Left ventricle myocardium inferior (tissue), 1 donor: ENCODE data around the gene DCC. TPM values are rescaled to one million over a fixed set of nuclear protein-coding genes. Genes with fewer than 3 reads are reported as not detected.
A peak's percentile ranks its signal among the peaks of the same experiment; 100 is the strongest.

Experiments
- DNase-seq: peaks from one replicate; pipeline ENCODE4 v3.0.0-alpha.2; 2020
- H3K27ac ChIP-seq: fragments of 200-600 bp; replicated peaks from 2 replicates; pipeline ENCODE4 v1.8.0; 2021
- H3K27me3 ChIP-seq: fragments of 200-600 bp; 2 replicates; pipeline ENCODE4 v1.8.0; 2021; ENCODE audit warnings: low read depth
- H3K36me3 ChIP-seq: fragments of 200-600 bp; 2 replicates; pipeline ENCODE4 v1.8.0; 2021
- H3K4me1 ChIP-seq: fragments of 200-600 bp; 2 replicates; pipeline ENCODE4 v1.8.0; 2021
- H3K4me3 ChIP-seq: fragments of 200-600 bp; 2 replicates; pipeline ENCODE4 v1.8.0; 2021; ENCODE audit warnings: mild to moderate bottlenecking, moderate library complexity
- H3K9me3 ChIP-seq: fragments of 200-600 bp; replicated peaks from 2 replicates; pipeline ENCODE4 v1.8.0; 2021
- intact Hi-C: fragments of 100-400 bp; cut with micrococcal nuclease; formaldehyde crosslinking; loops from one replicate; pipeline ENCODE4 v1.11.0; 2022
- total RNA-seq: library from RNA; stranded (reverse); fragmentation: NEBNext Ultra II Directional; extraction: Animal tissue kit (Norgen Biotek cat#: 25700); gene quantifications from one replicate; pipeline ENCODE4 v1.2.1, GENCODE V29; 2021
- TF ChIP-seq, protein P1 (sequence below): fragments of 200-600 bp; IDR thresholded peaks from 2 replicates; pipeline ENCODE4 v1.8.0; 2021; ENCODE audit warnings: antibody characterized with exemption, mild to moderate bottlenecking, borderline replicate concordance
- donor health status: DM: no; HTN: yes; CAD: no; lungs with severe emphysema.

DCC gene
- total RNA-seq, 1 donor from 2014 or later, result not detected

- intact Hi-C loops, result no loop called here
Observed at GRCh38 chr18:52679354-52679753, 339.4 kb downstream of the DCC start.

GRCh38 chr18:52682260-52682659, 342.3 kb downstream of the DCC start:
- H3K9me3 ChIP-seq, result no peaks in the 10 kb centered on the region
- no peaks in the 10 kb centered on the region for H3K36me3 ChIP-seq
- H3K4me3 ChIP-seq, result no peak overlapping the region
- no peak for DNase-seq
- no peak overlapping the region for H3K27ac ChIP-seq
- intact Hi-C loops, result no loop called here
- TF ChIP-seq, protein P1, sequence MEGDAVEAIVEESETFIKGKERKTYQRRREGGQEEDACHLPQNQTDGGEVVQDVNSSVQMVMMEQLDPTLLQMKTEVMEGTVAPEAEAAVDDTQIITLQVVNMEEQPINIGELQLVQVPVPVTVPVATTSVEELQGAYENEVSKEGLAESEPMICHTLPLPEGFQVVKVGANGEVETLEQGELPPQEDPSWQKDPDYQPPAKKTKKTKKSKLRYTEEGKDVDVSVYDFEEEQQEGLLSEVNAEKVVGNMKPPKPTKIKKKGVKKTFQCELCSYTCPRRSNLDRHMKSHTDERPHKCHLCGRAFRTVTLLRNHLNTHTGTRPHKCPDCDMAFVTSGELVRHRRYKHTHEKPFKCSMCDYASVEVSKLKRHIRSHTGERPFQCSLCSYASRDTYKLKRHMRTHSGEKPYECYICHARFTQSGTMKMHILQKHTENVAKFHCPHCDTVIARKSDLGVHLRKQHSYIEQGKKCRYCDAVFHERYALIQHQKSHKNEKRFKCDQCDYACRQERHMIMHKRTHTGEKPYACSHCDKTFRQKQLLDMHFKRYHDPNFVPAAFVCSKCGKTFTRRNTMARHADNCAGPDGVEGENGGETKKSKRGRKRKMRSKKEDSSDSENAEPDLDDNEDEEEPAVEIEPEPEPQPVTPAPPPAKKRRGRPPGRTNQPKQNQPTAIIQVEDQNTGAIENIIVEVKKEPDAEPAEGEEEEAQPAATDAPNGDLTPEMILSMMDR, result no peak
- H3K4me1 ChIP-seq, result no peaks in the 10 kb centered on the region
- H3K27me3 ChIP-seq, result no peaks in the 10 kb centered on the region

More at GRCh38 chr18:52679354-52679753, 339.4 kb downstream of the DCC start:
- DNase-seq, result no peak
- H3K4me1 ChIP-seq, result no peaks in the 10 kb centered on the region
- TF ChIP-seq, protein P1, result no peak
- no peaks in the 10 kb centered on the region for H3K27me3 ChIP-seq
- H3K27ac ChIP-seq, result no peak overlapping the region
- H3K4me3 ChIP-seq, result no peak overlapping the region
- no peaks in the 10 kb centered on the region for H3K36me3 ChIP-seq
- peaks cover 6% of the 10 kb centered on the region for H3K9me3 ChIP-seq

DNA sequence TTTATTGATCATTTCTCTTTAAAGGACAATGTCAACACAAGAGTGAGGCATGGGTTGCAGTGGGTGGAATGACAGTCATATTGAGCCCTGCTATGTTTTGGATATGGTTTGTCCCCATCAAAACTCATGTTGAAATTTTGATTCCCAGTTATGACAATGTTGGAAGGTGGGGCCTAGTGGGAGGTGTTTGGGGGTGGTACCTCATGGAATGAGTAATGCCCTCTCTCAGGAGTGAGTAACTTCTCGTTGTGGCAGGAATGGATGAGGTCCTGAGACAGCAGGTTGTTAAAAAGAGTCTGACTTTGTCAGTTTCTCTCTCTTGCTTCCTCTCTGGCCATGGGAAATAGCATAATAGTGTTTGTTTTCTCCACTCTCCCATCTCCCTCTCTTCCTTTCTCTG, 345.3 kb downstream of the DCC start:
- intact Hi-C loops, result no loop called here
- H3K27ac ChIP-seq, result no peak overlapping the region
- no peak for DNase-seq
- H3K4me3 ChIP-seq, result no peak overlapping the region
- H3K9me3 ChIP-seq, result no peaks in the 10 kb centered on the region
- no peaks in the 10 kb centered on the region for H3K4me1 ChIP-seq
- peaks cover 3% of the 10 kb centered on the region for H3K27me3 ChIP-seq
- TF ChIP-seq, protein P1, result no peak
- no peaks in the 10 kb centered on the region for H3K36me3 ChIP-seq

DNA sequence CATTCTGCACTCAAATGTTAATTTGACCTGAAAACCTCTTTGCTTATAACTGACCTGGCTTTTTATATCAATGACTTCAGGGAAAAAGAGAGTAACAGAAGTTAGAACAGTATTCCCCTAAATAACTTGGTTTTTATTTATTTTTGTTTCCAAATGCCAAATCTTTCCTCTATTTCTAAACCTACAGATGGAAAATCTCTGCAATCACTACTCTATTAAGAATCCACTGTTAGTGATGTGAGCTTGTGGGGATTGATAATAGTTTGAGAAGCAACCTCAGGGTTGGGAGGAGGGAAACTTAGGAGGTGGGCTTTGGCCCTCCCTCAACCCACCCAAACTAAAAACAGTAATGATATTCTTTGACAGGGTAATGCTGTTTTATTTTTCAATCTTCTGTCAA, 351.8 kb downstream of the DCC start:
- no peak for DNase-seq
- TF ChIP-seq, protein P1, result no peak
- Histone ChIP-seq H3K27ac (no peak overlapping the region), H3K4me3 (no peak overlapping the region), H3K4me1 (no peaks in the 10 kb centered on the region), H3K36me3 (no peaks in the 10 kb centered on the region), H3K9me3 (no peaks in the 10 kb centered on the region), H3K27me3 (peaks cover 3% of the 10 kb centered on the region)
- intact Hi-C loops, result no loop called here

- TF ChIP-seq, protein P1, result peak; percentile 11
- no peak overlapping the region for H3K27ac ChIP-seq
- intact Hi-C loops, result no loop called here
- H3K4me1 ChIP-seq, result no peaks in the 10 kb centered on the region
- no peaks in the 10 kb centered on the region for H3K27me3 ChIP-seq
- no peak for DNase-seq
- no peak overlapping the region for H3K4me3 ChIP-seq
- H3K36me3 ChIP-seq, result no peaks in the 10 kb centered on the region
- H3K9me3 ChIP-seq, result no peaks in the 10 kb centered on the region
Observed at GRCh38 chr18:52694804-52695203, 354.8 kb downstream of the DCC start.

DNA sequence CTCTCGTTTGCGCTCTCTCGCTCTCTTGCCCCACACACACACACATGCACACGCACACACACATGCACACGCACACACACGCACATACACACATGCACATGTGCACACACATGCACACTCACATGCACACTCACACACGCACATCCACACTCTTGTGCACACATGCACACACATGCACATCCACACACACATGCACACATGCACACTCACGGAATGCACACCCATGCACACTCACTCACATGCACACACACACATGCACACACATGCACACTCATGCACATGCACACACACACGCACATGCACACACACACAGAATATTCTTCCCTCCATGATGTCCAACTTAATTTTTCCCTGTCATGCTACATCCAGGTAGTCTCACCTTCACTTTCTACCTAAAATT, 360.1 kb downstream of the DCC start:
- H3K4me1 ChIP-seq, result no peaks in the 10 kb centered on the region
- TF ChIP-seq, protein P1, result no peak
- intact Hi-C loops, result no loop called here

More for the DNA sequence above, 360.1 kb downstream of the DCC start:
- no peak for DNase-seq
- H3K9me3 ChIP-seq, result no peaks in the 10 kb centered on the region
- H3K27ac ChIP-seq, result no peak overlapping the region
- H3K36me3 ChIP-seq, result no peaks in the 10 kb centered on the region
- no peaks in the 10 kb centered on the region for H3K27me3 ChIP-seq
- no peak overlapping the region for H3K4me3 ChIP-seq
